NB4 (cell line): ENCODE data around the gene LCN1.

Experiments
- CTCF ChIP-seq: IDR thresholded peaks from one replicate; pipeline ENCODE4 v1.5.1; 2012; ENCODE audit warnings: low read depth, low read length
- MAX ChIP-seq: IDR thresholded peaks from 2 replicates; pipeline ENCODE4 v1.6.1; 2011; ENCODE audit warnings: low read depth, low read length
- MYC ChIP-seq: IDR thresholded peaks from 2 replicates; pipeline ENCODE4 v1.6.1; 2011; ENCODE audit warnings: low read depth, low read length
- POLR2A ChIP-seq: IDR thresholded peaks from 2 replicates; pipeline ENCODE4 v1.6.1; 2011; ENCODE audit warnings: mild to moderate bottlenecking; ENCODE audit not compliant: insufficient read length; ENCODE audit errors: extremely low read depth

- TF ChIP-seq CTCF (no peak), MAX (no peak), POLR2A (no peak), MYC (no peak)
These were observed 43.0 kb upstream of the LCN1 start for GRCh38 chr9:135478191-135478590.
